ENCODE results near the gene LCP1. TPM values are rescaled to one million over a fixed set of nuclear protein-coding genes. Genes with fewer than 3 reads are reported as not detected.

The LCP1 gene
- total RNA-seq, 1 donor from 2014 or later: 8.4 TPM

DNA sequence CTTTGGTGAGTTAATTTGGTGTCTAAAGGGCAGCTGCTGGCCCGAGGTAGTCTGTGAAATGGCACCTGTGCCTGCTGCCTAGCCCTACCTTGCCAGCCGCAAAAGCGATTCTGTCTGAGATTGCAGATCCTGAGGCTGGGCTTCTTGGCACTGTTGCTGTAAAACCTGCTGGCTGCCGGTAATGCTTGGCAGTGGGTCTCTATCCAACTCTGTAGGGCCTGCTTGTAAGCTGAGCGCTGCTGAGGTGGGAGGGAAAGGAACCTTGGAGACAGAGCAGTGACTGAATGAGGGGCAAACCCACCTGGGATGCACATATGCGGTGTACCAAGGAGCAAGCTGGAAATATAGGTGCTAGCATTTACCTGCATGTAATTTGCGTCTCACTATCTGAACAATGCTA, 11.7 kb downstream of the LCP1 start:
- no peak for TF ChIP-seq CTCF (IDR thresholded peaks at IDR 0.05; ENCODE audit: insufficient read depth, low read depth, low read length)
- TF ChIP-seq EZH2 (IDR thresholded peaks at IDR 0.05; ENCODE audit: insufficient read depth, low read length): no peak
- Histone ChIP-seq H3K4me2 (ENCODE audit: low read length) (no peak overlapping the region), H3K4me3 (ENCODE audit: insufficient read depth, low read depth, low read length) (no peak overlapping the region), H3K36me3 (ENCODE audit: insufficient read depth, low read length) (no peaks in the 10 kb centered on the region), H3K9me3 (ENCODE audit: insufficient read depth, low read depth, low read length) (no peaks in the 10 kb centered on the region), H3K79me2 (ENCODE audit: insufficient read depth, low read length) (no peaks in the 10 kb centered on the region), H3K4me1 (ENCODE audit: insufficient read depth, low read length) (peaks cover 8% of the 10 kb centered on the region), H3K27me3 (ENCODE audit: insufficient read depth, low read length) (no peaks in the 10 kb centered on the region), H2AFZ (ENCODE audit: low read depth, low read length) (no peak overlapping the region), H3K27ac (ENCODE audit: low read depth, low read length) (no peak overlapping the region), H4K20me1 (ENCODE audit: insufficient read depth, low read length) (no peaks in the 10 kb centered on the region), H3K9ac (ENCODE audit: low read length) (no peak overlapping the region)
- peaks cover 2% of the 10 kb centered on the region for H3K27me3 Mint-ChIP-seq (ENCODE audit: low read depth, unreplicated experiment)
- no peak overlapping the region for H3K27ac Mint-ChIP-seq (ENCODE audit: unreplicated experiment)
- H3K9me3 Mint-ChIP-seq (ENCODE audit: unreplicated experiment): no peaks in the 10 kb centered on the region
- H3K4me1 Mint-ChIP-seq (ENCODE audit: low read depth, unreplicated experiment): peaks cover 28% of the 10 kb centered on the region
- no peak for FAIRE-seq
- DNase-seq (ENCODE audit: low read depth): no peak
- H3K4me3 Mint-ChIP-seq (ENCODE audit: unreplicated experiment): no peak overlapping the region
- H3K36me3 Mint-ChIP-seq (ENCODE audit: low read depth, unreplicated experiment): no peaks in the 10 kb centered on the region

GRCh38 chr13:46169758-46170157, 12.2 kb downstream of the LCP1 start:
- Mint-ChIP-seq H3K27ac (ENCODE audit: unreplicated experiment) (no peak overlapping the region), H3K4me3 (ENCODE audit: unreplicated experiment) (no peak overlapping the region), H3K27me3 (ENCODE audit: low read depth, unreplicated experiment) (peaks cover 2% of the 10 kb centered on the region), H3K9me3 (ENCODE audit: unreplicated experiment) (no peaks in the 10 kb centered on the region), H3K36me3 (ENCODE audit: low read depth, unreplicated experiment) (no peaks in the 10 kb centered on the region), H3K4me1 (ENCODE audit: low read depth, unreplicated experiment) (peaks cover 29% of the 10 kb centered on the region)
- DNase-seq (ENCODE audit: low read depth): no peak
- H3K9ac ChIP-seq (ENCODE audit: low read length): no peak overlapping the region
- no peak overlapping the region for H3K27ac ChIP-seq (ENCODE audit: low read depth, low read length)
- H3K79me2 ChIP-seq (ENCODE audit: insufficient read depth, low read length): no peaks in the 10 kb centered on the region
- TF ChIP-seq CTCF (IDR thresholded peaks at IDR 0.05; ENCODE audit: insufficient read depth, low read depth, low read length) (no peak), EZH2 (IDR thresholded peaks at IDR 0.05; ENCODE audit: insufficient read depth, low read length) (no peak)
- no peaks in the 10 kb centered on the region for H3K36me3 ChIP-seq (ENCODE audit: insufficient read depth, low read length)
- FAIRE-seq: no peak
- H4K20me1 ChIP-seq (ENCODE audit: insufficient read depth, low read length): no peaks in the 10 kb centered on the region
- H2AFZ ChIP-seq (ENCODE audit: low read depth, low read length): no peak overlapping the region
- H3K27me3 ChIP-seq (ENCODE audit: insufficient read depth, low read length): no peaks in the 10 kb centered on the region
- no peak overlapping the region for H3K4me2 ChIP-seq (ENCODE audit: low read length)
- no peak overlapping the region for H3K4me3 ChIP-seq (ENCODE audit: insufficient read depth, low read depth, low read length)
- peaks cover 8% of the 10 kb centered on the region for H3K4me1 ChIP-seq (ENCODE audit: insufficient read depth, low read length)
- H3K9me3 ChIP-seq (ENCODE audit: insufficient read depth, low read depth, low read length): no peaks in the 10 kb centered on the region

GRCh38 chr13:46168783-46169182, 13.2 kb downstream of the LCP1 start:
- no peak overlapping the region for H3K4me2 ChIP-seq (ENCODE audit: low read length)
- peaks cover 31% of the 10 kb centered on the region for H3K4me1 Mint-ChIP-seq (ENCODE audit: low read depth, unreplicated experiment)
- TF ChIP-seq CTCF (IDR thresholded peaks at IDR 0.05; ENCODE audit: insufficient read depth, low read depth, low read length) (no peak), EZH2 (IDR thresholded peaks at IDR 0.05; ENCODE audit: insufficient read depth, low read length) (no peak)

More at GRCh38 chr13:46168783-46169182, 13.2 kb downstream of the LCP1 start:
- H3K9me3 ChIP-seq (ENCODE audit: insufficient read depth, low read depth, low read length): no peaks in the 10 kb centered on the region
- H3K9ac ChIP-seq (ENCODE audit: low read length): no peak overlapping the region
- Mint-ChIP-seq H3K27me3 (ENCODE audit: low read depth, unreplicated experiment) (peaks cover 2% of the 10 kb centered on the region), H3K4me3 (ENCODE audit: unreplicated experiment) (no peak overlapping the region), H3K9me3 (ENCODE audit: unreplicated experiment) (no peaks in the 10 kb centered on the region), H3K27ac (ENCODE audit: unreplicated experiment) (no peak overlapping the region), H3K36me3 (ENCODE audit: low read depth, unreplicated experiment) (no peaks in the 10 kb centered on the region)
- H2AFZ ChIP-seq (ENCODE audit: low read depth, low read length): no peak overlapping the region
- H3K4me1 ChIP-seq (ENCODE audit: insufficient read depth, low read length): peaks cover 8% of the 10 kb centered on the region
- no peaks in the 10 kb centered on the region for H3K36me3 ChIP-seq (ENCODE audit: insufficient read depth, low read length)
- no peak overlapping the region for H3K27ac ChIP-seq (ENCODE audit: low read depth, low read length)
- FAIRE-seq (no peak), DNase-seq (ENCODE audit: low read depth) (no peak)
- H3K27me3 ChIP-seq (ENCODE audit: insufficient read depth, low read length): no peaks in the 10 kb centered on the region
- no peaks in the 10 kb centered on the region for H4K20me1 ChIP-seq (ENCODE audit: insufficient read depth, low read length)
- H3K79me2 ChIP-seq (ENCODE audit: insufficient read depth, low read length): no peaks in the 10 kb centered on the region
- no peak overlapping the region for H3K4me3 ChIP-seq (ENCODE audit: insufficient read depth, low read depth, low read length)
